Calu3 (cell line): Measurements from ENCODE around the gene STK10. TPM values are rescaled to one million over a fixed set of nuclear protein-coding genes. Genes with fewer than 3 reads are reported as not detected.

Source experiments
- BruUV-seq: library from RNA; stranded (reverse); fragments of 400-500 nt; replicated peaks from 2 replicates; lab custom pipeline; 2021; lab: Mats Ljungman, UMichigan
- CTCF ChIA-PET: fragments of 300-600 bp; sonication (Branson Sonifier 250); formaldehyde crosslinking; loops from one replicate; lab custom pipeline; 2022; ENCODE audit warnings: antibody characterized with exemption; lab: Charles Lee
- DNase-seq: peaks from one replicate; pipeline ENCODE4 v3.0.0; 2022
- H3K27ac Mint-ChIP-seq: one replicate; pipeline ENCODE4 v1.8.0; 2022; ENCODE audit warnings: mixed read lengths; ENCODE audit not compliant: unreplicated experiment
- H3K27me3 Mint-ChIP-seq: one replicate; pipeline ENCODE4 v1.8.0; 2022; ENCODE audit warnings: mixed read lengths; ENCODE audit not compliant: unreplicated experiment
- H3K36me3 Mint-ChIP-seq: one replicate; pipeline ENCODE4 v1.8.0; 2022; ENCODE audit warnings: mild to moderate bottlenecking, moderate library complexity, mixed read lengths; ENCODE audit not compliant: insufficient read depth, unreplicated experiment
- H3K4me1 Mint-ChIP-seq: one replicate; pipeline ENCODE4 v1.8.0; 2022; ENCODE audit warnings: mild to moderate bottlenecking, low read depth, mixed read lengths; ENCODE audit not compliant: unreplicated experiment
- H3K4me3 Mint-ChIP-seq: one replicate; pipeline ENCODE4 v1.8.0; 2022; ENCODE audit warnings: mild to moderate bottlenecking, low read depth, moderate library complexity, mixed read lengths; ENCODE audit not compliant: unreplicated experiment
- H3K9me3 Mint-ChIP-seq: one replicate; pipeline ENCODE4 v1.8.0; 2022; ENCODE audit warnings: low read depth, mixed read lengths; ENCODE audit not compliant: unreplicated experiment
- intact Hi-C: fragments of 100-400 bp; cut with micrococcal nuclease; formaldehyde crosslinking; loops from one replicate; pipeline ENCODE4 v1.10.0; 2022; ENCODE audit not compliant: unreplicated experiment
- total RNA-seq: library from RNA; stranded (reverse); gene quantifications from 2 replicates; pipeline ENCODE4 v1.2.3, GENCODE V29; 2022
- TF ChIP-seq, protein P1 (sequence below): fragments of 200-600 bp; IDR thresholded peaks from one replicate; pipeline ENCODE4 v1.8.0; 2022; ENCODE audit warnings: antibody characterized with exemption; ENCODE audit not compliant: unreplicated experiment

The STK10 gene
- total RNA-seq, 1 experiment from 2014 or later = 27.4 TPM

DNA sequence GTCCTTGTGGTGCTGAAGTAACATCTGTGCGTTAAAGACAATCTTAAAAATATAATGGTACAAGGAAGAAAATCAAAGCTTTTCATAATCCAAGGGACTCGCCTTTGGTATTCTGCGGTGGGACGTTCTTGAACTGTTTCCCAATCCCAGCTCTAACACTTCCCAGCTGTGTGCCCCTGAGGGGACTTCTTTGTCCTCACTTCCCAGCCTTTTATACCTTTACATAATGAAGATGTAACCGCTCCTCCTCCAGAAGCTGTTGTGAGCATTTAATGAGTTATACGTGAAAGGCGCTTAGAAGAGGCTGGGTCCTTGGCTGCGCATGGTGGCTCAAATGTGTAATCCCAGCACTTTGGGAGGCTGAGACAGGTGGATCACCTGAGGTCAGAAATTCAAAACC is 16.9 kb downstream of the STK10 start:
- peaks cover 8% of the 10 kb centered on the region for H3K4me1 Mint-ChIP-seq
- CTCF ChIA-PET = no interaction called here
- no peak overlapping the region for H3K27ac Mint-ChIP-seq
- TF ChIP-seq, protein P1, sequence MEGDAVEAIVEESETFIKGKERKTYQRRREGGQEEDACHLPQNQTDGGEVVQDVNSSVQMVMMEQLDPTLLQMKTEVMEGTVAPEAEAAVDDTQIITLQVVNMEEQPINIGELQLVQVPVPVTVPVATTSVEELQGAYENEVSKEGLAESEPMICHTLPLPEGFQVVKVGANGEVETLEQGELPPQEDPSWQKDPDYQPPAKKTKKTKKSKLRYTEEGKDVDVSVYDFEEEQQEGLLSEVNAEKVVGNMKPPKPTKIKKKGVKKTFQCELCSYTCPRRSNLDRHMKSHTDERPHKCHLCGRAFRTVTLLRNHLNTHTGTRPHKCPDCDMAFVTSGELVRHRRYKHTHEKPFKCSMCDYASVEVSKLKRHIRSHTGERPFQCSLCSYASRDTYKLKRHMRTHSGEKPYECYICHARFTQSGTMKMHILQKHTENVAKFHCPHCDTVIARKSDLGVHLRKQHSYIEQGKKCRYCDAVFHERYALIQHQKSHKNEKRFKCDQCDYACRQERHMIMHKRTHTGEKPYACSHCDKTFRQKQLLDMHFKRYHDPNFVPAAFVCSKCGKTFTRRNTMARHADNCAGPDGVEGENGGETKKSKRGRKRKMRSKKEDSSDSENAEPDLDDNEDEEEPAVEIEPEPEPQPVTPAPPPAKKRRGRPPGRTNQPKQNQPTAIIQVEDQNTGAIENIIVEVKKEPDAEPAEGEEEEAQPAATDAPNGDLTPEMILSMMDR = no peak
- peaks cover under 1% of the 10 kb centered on the region for H3K36me3 Mint-ChIP-seq
- H3K9me3 Mint-ChIP-seq = no peaks in the 10 kb centered on the region
- H3K4me3 Mint-ChIP-seq = no peak overlapping the region
- H3K27me3 Mint-ChIP-seq = no peaks in the 10 kb centered on the region
- no TSS peak for BruUV-seq
- intact Hi-C loops = no loop called here
- DNase-seq = no peak

DNA sequence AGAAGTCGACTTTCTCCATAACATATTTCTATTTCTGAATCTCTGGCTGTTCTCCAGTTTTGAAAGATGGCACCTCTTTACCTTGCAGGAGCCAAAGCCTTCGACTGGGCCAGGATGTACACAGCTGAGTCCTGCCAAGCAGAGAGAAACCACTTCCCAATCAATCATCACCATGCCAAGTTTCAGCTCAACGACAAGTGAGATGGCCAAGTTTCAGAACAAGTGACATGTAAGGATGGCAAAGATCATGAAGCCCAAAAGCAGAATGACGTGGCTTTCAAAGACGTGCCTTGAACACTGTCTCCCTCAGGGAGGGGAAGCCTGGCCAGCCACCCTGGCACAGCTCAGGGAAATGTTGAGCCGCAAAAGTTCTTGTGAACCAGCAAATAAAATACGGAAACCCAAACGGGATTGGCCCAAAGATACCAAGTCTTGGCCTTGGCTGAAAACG is 17.7 kb downstream of the STK10 start:
- H3K4me1 Mint-ChIP-seq = peaks cover 6% of the 10 kb centered on the region
- no peak for DNase-seq
- no peaks in the 10 kb centered on the region for H3K9me3 Mint-ChIP-seq
- intact Hi-C loops = no loop called here
- no peak overlapping the region for H3K4me3 Mint-ChIP-seq
- TF ChIP-seq, protein P1 = no peak
- no peaks in the 10 kb centered on the region for H3K27me3 Mint-ChIP-seq
- CTCF ChIA-PET = no interaction called here
- BruUV-seq = no TSS peak
- no peaks in the 10 kb centered on the region for H3K36me3 Mint-ChIP-seq
- no peak overlapping the region for H3K27ac Mint-ChIP-seq

DNA sequence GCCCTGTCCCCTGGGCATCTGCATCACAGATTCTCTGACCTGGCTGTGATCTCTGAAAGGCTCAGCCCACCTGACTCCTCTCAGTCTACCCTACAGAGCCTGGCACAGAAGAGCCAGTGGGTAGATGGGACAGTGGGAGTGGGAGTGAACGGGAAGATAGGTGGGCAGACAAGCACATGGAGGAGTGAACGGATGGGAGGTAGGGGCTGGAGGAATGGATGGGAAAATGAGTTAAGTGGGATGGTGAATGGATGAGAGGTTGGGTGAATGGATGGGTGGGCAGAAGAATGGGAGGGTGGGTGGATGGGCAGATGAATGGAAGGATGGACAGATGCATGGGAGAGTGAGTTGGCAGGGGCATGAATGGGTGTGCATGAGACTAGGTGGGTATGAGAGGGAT is 18.8 kb downstream of the STK10 start:
- no peak for DNase-seq
- Mint-ChIP-seq H3K9me3 (no peaks in the 10 kb centered on the region), H3K27me3 (no peaks in the 10 kb centered on the region), H3K4me1 (no peaks in the 10 kb centered on the region), H3K4me3 (no peak overlapping the region), H3K27ac (no peak overlapping the region), H3K36me3 (no peaks in the 10 kb centered on the region)
- CTCF ChIA-PET = no interaction called here
- intact Hi-C loops = no loop called here
- TF ChIP-seq, protein P1 = no peak
- BruUV-seq = no TSS peak

DNA sequence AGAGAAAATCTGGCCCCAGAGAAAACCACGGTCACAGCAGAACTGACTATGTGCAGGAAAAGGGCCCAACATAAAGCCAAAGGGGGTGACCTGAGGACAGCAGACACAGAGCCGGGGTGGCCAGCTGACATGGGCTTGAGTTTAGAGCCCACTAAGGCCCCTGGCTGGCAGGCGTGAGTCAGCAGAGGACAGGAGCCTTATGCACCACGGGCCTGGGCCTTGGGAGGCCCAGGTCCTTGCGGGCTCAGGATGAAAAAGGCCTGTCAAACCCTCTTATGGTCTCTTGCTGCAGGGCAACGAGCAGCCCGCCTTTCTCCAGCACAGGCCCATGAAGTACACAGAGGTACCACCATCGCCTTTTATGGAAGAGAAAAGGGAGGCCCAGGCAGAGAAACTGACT is 19.7 kb downstream of the STK10 start:
- no peaks in the 10 kb centered on the region for H3K9me3 Mint-ChIP-seq
- BruUV-seq = no TSS peak
- no peak overlapping the region for H3K4me3 Mint-ChIP-seq
- no peak for DNase-seq
- H3K4me1 Mint-ChIP-seq = no peaks in the 10 kb centered on the region
- CTCF ChIA-PET = no interaction called here
- no peak overlapping the region for H3K27ac Mint-ChIP-seq
- TF ChIP-seq, protein P1 = no peak
- no peaks in the 10 kb centered on the region for H3K36me3 Mint-ChIP-seq
- intact Hi-C loops = no loop called here
- no peaks in the 10 kb centered on the region for H3K27me3 Mint-ChIP-seq
